H9 (cell line): Measurements from ENCODE around the gene LGMN. TPM values are rescaled to one million over a fixed set of nuclear protein-coding genes. Genes with fewer than 3 reads are reported as not detected.

ENCODE experiments used
- DNase-seq: peaks from one replicate; pipeline ENCODE4 v3.0.0-alpha.2; 2017
- H2AFZ ChIP-seq: one replicate; pipeline ENCODE4 v1.6.1; 2013; ENCODE audit warnings: mild to moderate bottlenecking, low read length, control low read depth, moderate library complexity
- H2AK5ac ChIP-seq: 2 replicates; pipeline ENCODE4 v1.6.1; 2013; ENCODE audit warnings: low read length, control low read depth, mixed read lengths; ENCODE audit not compliant: insufficient read length
- H2BK120ac ChIP-seq: one replicate; pipeline ENCODE4 v1.6.1; 2013; ENCODE audit warnings: low read depth, mild to moderate bottlenecking, low read length, control low read depth, inconsistent platforms; ENCODE audit not compliant: poor library complexity, severe bottlenecking
- H2BK12ac ChIP-seq: 2 replicates; pipeline ENCODE4 v1.6.1; 2013; ENCODE audit warnings: low read length, control low read depth, mixed read lengths, low read depth; ENCODE audit not compliant: insufficient read length
- H2BK15ac ChIP-seq: 2 replicates; pipeline ENCODE4 v1.6.1; 2013; ENCODE audit warnings: low read depth, low read length, control low read depth
- H2BK20ac ChIP-seq: one replicate; pipeline ENCODE4 v1.6.1; 2013; ENCODE audit warnings: low read depth, mild to moderate bottlenecking, low read length, control low read depth, inconsistent platforms; ENCODE audit not compliant: poor library complexity, severe bottlenecking
- H2BK5ac ChIP-seq: 2 replicates; pipeline ENCODE4 v1.6.1; 2013; ENCODE audit warnings: low read length, control low read depth, mixed read lengths; ENCODE audit not compliant: insufficient read length
- H3K14ac ChIP-seq: 2 replicates; pipeline ENCODE4 v1.6.1; 2013; ENCODE audit warnings: low read length, control low read depth; ENCODE audit not compliant: insufficient read depth
- H3K18ac ChIP-seq: 2 replicates; pipeline ENCODE4 v1.6.1; 2013; ENCODE audit warnings: low read depth, mild to moderate bottlenecking, mixed read lengths, low read length, control low read depth; ENCODE audit not compliant: insufficient read length
- H3K23ac ChIP-seq: 2 replicates; pipeline ENCODE4 v1.6.1; 2013; ENCODE audit warnings: low read length, control low read depth, mixed read lengths, low read depth; ENCODE audit not compliant: insufficient read length
- H3K23me2 ChIP-seq: 2 replicates; pipeline ENCODE4 v1.6.1; 2013; ENCODE audit warnings: low read depth, mild to moderate bottlenecking, mixed read lengths, low read length, control low read depth; ENCODE audit not compliant: insufficient read length, poor library complexity, severe bottlenecking
- H3K27ac ChIP-seq: 2 replicates; pipeline ENCODE4 v1.5.1; 2013; ENCODE audit warnings: low read length, control low read depth, mixed read lengths, low read depth; ENCODE audit not compliant: insufficient read length
- H3K27me3 ChIP-seq: 2 replicates; pipeline ENCODE4 v1.6.1; 2013; ENCODE audit warnings: low read length, control low read depth, inconsistent platforms; ENCODE audit not compliant: insufficient read depth
- H3K4ac ChIP-seq: 2 replicates; pipeline ENCODE4 v1.6.1; 2013; ENCODE audit warnings: low read depth, mild to moderate bottlenecking, control low read depth, inconsistent platforms, low read length, moderate library complexity
- H3K4me1 ChIP-seq: 2 replicates; pipeline ENCODE4 v1.6.1; 2013; ENCODE audit warnings: low read length, control low read depth, inconsistent platforms; ENCODE audit not compliant: insufficient read depth
- H3K4me2 ChIP-seq: 2 replicates; pipeline ENCODE4 v1.6.1; 2013; ENCODE audit warnings: low read length, control low read depth, mixed read lengths; ENCODE audit not compliant: insufficient read length, insufficient read depth
- H3K56ac ChIP-seq: 2 replicates; pipeline ENCODE4 v1.6.1; 2013; ENCODE audit warnings: low read depth, mild to moderate bottlenecking, mixed read lengths, low read length, control low read depth; ENCODE audit not compliant: insufficient read length
- H3K79me1 ChIP-seq: 2 replicates; pipeline ENCODE4 v1.6.1; 2013; ENCODE audit warnings: low read depth, mild to moderate bottlenecking, moderate library complexity, low read length, control low read depth, inconsistent platforms; ENCODE audit not compliant: insufficient read depth, poor library complexity, severe bottlenecking
- H3K79me2 ChIP-seq: 2 replicates; pipeline ENCODE4 v1.6.1; 2013; ENCODE audit warnings: low read length, control low read depth, inconsistent platforms; ENCODE audit not compliant: insufficient read depth
- H3K9ac ChIP-seq: 2 replicates; pipeline ENCODE4 v1.6.1; 2013; ENCODE audit warnings: low read length, control low read depth, mixed read lengths; ENCODE audit not compliant: insufficient read length; ENCODE audit errors: extremely low read depth
- H3K9me3 ChIP-seq: one replicate; pipeline ENCODE4 v1.6.1; 2013; ENCODE audit warnings: low read depth, low read length, inconsistent platforms; ENCODE audit not compliant: control insufficient read depth
- H3T11ph ChIP-seq: one replicate; pipeline ENCODE4 v1.6.1; 2013; ENCODE audit warnings: mild to moderate bottlenecking, low read length, control low read depth, inconsistent platforms
- H4K20me1 ChIP-seq: one replicate; pipeline ENCODE4 v1.6.1; 2013; ENCODE audit not compliant: control insufficient read depth, insufficient read length, insufficient read depth
- H4K5ac ChIP-seq: 2 replicates; pipeline ENCODE4 v1.6.1; 2013; ENCODE audit warnings: low read depth, mild to moderate bottlenecking, mixed read lengths, low read length, control low read depth; ENCODE audit not compliant: insufficient read length
- H4K8ac ChIP-seq: replicated peaks from 2 replicates; pipeline ENCODE4 v1.6.1; 2013; ENCODE audit warnings: low read length, control low read depth, mixed read lengths, low read depth; ENCODE audit not compliant: insufficient read length
- H4K91ac ChIP-seq: 2 replicates; pipeline ENCODE4 v1.6.1; 2013; ENCODE audit warnings: low read depth, mild to moderate bottlenecking, moderate library complexity, mixed read lengths, low read length, control low read depth; ENCODE audit not compliant: insufficient read length
- H3K27ac Mint-ChIP-seq, 3 experiments: 2 replicates in 2 of 3; 3 replicates in 1 of 3; pipeline ENCODE4 v1.8.0; 2020 to 2021; ENCODE audit warnings: mixed read lengths in 3 of 3, mild to moderate bottlenecking in 1 of 3, moderate library complexity in 1 of 3
- H3K27me3 Mint-ChIP-seq: 2 replicates; pipeline ENCODE4 v1.8.0; 2021; ENCODE audit warnings: low read depth, mild to moderate bottlenecking, moderate library complexity, mixed read lengths
- H3K36me3 Mint-ChIP-seq, 3 experiments: 2 replicates in 2 of 3; 3 replicates in 1 of 3; pipeline ENCODE4 v1.8.0; 2020 to 2021; ENCODE audit warnings: low read depth in 3 of 3, mixed read lengths in 3 of 3; ENCODE audit not compliant: insufficient read depth in 1 of 3
- H3K4me1 Mint-ChIP-seq, 2 experiments: 2 replicates each; pipeline ENCODE4 v1.8.0; 2020; ENCODE audit warnings: mixed read lengths in 2 of 2
- H3K4me3 Mint-ChIP-seq, 2 experiments: 2 replicates in 1 of 2; 3 replicates in 1 of 2; pipeline ENCODE4 v1.8.0; 2020 to 2021; ENCODE audit warnings: mild to moderate bottlenecking in 2 of 2, mixed read lengths in 2 of 2, moderate library complexity in 1 of 2
- H3K9me3 Mint-ChIP-seq, 2 experiments: 2 replicates in 1 of 2; 3 replicates in 1 of 2; pipeline ENCODE4 v1.8.0; 2020; ENCODE audit warnings: mild to moderate bottlenecking in 2 of 2, mixed read lengths in 2 of 2, moderate library complexity in 1 of 2
- WGBS: extraction: QIAGEN DNeasy Blood & Tissue Kit; methylation state at CpG from one replicate; pipeline ENCODE4 v1.1.7; 2013; ENCODE audit warnings: missing lambda C conversion rate, low lambda C conversion rate, mixed read lengths; ENCODE audit not compliant: insufficient read length; ENCODE audit errors: extremely low coverage; 5-methylcytosine and 5-hydroxymethylcytosine counted together
- total RNA-seq: library from RNA; stranded (reverse); gene quantifications from 2 replicates; pipeline ENCODE4 v1.2.1, GENCODE V29; 2021
- TF ChIP-seq, protein P1 (sequence below): fragments of 200-600 bp; sonication (generic); conservative IDR thresholded peaks from 3 replicates; pipeline ENCODE4 v1.8.0; 2021; ENCODE audit warnings: antibody characterized with exemption, mild to moderate bottlenecking

LGMN gene
- total RNA-seq, 1 experiment from 2014 or later, result 55.3 TPM

DNA sequence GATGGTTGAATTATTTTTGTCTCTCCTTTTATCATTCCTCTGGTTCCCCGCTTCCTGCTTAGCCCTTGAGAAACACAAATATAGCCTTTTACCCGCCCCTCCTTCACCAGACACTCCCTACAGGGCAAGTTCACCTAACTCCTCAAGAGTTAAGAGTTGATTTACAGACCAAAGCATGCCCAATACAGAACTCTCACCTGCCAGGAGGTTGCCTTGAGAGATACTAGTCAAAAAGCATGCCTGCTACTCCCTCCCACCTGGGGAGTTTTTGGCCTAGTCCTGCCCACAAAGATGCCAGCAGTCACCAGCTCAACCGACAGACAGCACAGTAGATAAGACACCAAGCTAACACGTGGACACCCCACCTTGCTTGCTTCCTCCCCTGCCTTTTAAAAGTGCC is 11.2 kb downstream of the LGMN start:
- no peak overlapping the region for H3K4ac ChIP-seq
- Mint-ChIP-seq H3K27ac (peak overlapping the region in 2 of 3 experiments; percentile 2 to 3; a peak in 3 of 7 replicates), H3K4me1 (peaks cover 8 to 15% of the 10 kb centered on the region in 2 experiments; a peak in 3 of 4 replicates), H3K27me3 (no peaks in the 10 kb centered on the region; the same call in 1 of the 2 replicates), H3K9me3 (no peaks in the 10 kb centered on the region), H3K4me3 (no peak overlapping the region), H3K36me3 (peaks cover 6 to 17% (median 10%) of the 10 kb centered on the region in 3 experiments; a peak in 6 of 7 replicates)
- H4K91ac ChIP-seq, result no peak overlapping the region
- no peak overlapping the region for H2BK12ac ChIP-seq
- H2AK5ac ChIP-seq, result no peak overlapping the region
- peaks cover 7% of the 10 kb centered on the region; the same call in 1 of the 2 replicates for H3K4me1 ChIP-seq
- H3K4me2 ChIP-seq, result no peak overlapping the region
- H3K27me3 ChIP-seq, result no peaks in the 10 kb centered on the region
- H3K18ac ChIP-seq, result no peak overlapping the region
- H4K8ac ChIP-seq, result no peak overlapping the region
- no peak for DNase-seq
- no peak overlapping the region for H2BK15ac ChIP-seq
- H3K23me2 ChIP-seq, result no peaks in the 10 kb centered on the region
- H3T11ph ChIP-seq, result no peak overlapping the region
- no peak overlapping the region for H2BK5ac ChIP-seq
- no peak overlapping the region for H3K14ac ChIP-seq
- H3K9ac ChIP-seq, result no peak overlapping the region
- WGBS, result no CpG with 5 or more reads among the region's 4 CpGs
- H2BK120ac ChIP-seq, result no peak overlapping the region
- no peak overlapping the region for H3K23ac ChIP-seq
- H3K79me2 ChIP-seq, result no peaks in the 10 kb centered on the region; the same call in 1 of the 2 replicates
- no peaks in the 10 kb centered on the region for H3K9me3 ChIP-seq
- no peak overlapping the region for H2AFZ ChIP-seq
- no peak overlapping the region for H3K27ac ChIP-seq
- no peaks in the 10 kb centered on the region for H4K20me1 ChIP-seq
- H4K5ac ChIP-seq, result no peak overlapping the region
- TF ChIP-seq, protein P1, sequence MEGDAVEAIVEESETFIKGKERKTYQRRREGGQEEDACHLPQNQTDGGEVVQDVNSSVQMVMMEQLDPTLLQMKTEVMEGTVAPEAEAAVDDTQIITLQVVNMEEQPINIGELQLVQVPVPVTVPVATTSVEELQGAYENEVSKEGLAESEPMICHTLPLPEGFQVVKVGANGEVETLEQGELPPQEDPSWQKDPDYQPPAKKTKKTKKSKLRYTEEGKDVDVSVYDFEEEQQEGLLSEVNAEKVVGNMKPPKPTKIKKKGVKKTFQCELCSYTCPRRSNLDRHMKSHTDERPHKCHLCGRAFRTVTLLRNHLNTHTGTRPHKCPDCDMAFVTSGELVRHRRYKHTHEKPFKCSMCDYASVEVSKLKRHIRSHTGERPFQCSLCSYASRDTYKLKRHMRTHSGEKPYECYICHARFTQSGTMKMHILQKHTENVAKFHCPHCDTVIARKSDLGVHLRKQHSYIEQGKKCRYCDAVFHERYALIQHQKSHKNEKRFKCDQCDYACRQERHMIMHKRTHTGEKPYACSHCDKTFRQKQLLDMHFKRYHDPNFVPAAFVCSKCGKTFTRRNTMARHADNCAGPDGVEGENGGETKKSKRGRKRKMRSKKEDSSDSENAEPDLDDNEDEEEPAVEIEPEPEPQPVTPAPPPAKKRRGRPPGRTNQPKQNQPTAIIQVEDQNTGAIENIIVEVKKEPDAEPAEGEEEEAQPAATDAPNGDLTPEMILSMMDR, result no peak
- H3K56ac ChIP-seq, result no peak overlapping the region
- peaks cover 9% of the 10 kb centered on the region for H3K79me1 ChIP-seq
- H2BK20ac ChIP-seq, result no peak overlapping the region
